K562 (cell line): ENCODE data around the gene CSTF1. TPM values are rescaled to one million over a fixed set of nuclear protein-coding genes. Genes with fewer than 3 reads are reported as not detected.

ENCODE experiments used
- ATAC-seq: fragments of 200-7000 bp; cut with Tn5 transposase; 3 replicates; pipeline ENCODE4 v1.9.1; 2020; ENCODE audit warnings: moderate library complexity
- BruUV-seq: library from RNA; stranded (reverse); fragments of 400-500 nt; replicated peaks from 2 replicates; lab custom pipeline; 2021; lab: Mats Ljungman, UMichigan
- CTCF ChIA-PET: fragments of 300-600 bp; formaldehyde crosslinking; extraction: SDS; loops from one replicate; lab custom pipeline; 2021; ENCODE audit warnings: low intra/inter-chr PET ratio; lab: Yijun Ruan, JAX
- POLR2A ChIA-PET: fragments of 300-600, 350-650 bp; sonication (Branson Sonifier 250); formaldehyde crosslinking; extraction: SDS; loops from one replicate; lab custom pipeline; 2021; ENCODE audit warnings: antibody characterized with exemption, inconsistent platforms; lab: Yijun Ruan, JAX
- DNase-seq, 4 experiments: peaks; one replicate each; pipeline versions ENCODE4 v3.0.0 to v3.0.0-alpha.2; 2011 to 2018; ENCODE audit warnings: low spot score in 3 of 4, mixed read lengths in 3 of 4; ENCODE audit errors: extremely low read depth in 1 of 4
- FAIRE-seq: peaks from 2 replicates; lab custom pipeline; 2011; peaks lifted over from hg19 to GRCh38; lab: Jason Lieb, UNC
- H2AFZ ChIP-seq: 2 replicates; pipeline ENCODE4 v1.6.0; 2011; ENCODE audit warnings: low read depth, low read length, control low read depth, inconsistent platforms
- H3K27ac ChIP-seq: fragments of 200-600 bp; 3 replicates; pipeline ENCODE4 v1.8.0; 2011; ENCODE audit warnings: low read depth, mild to moderate bottlenecking, control low read depth, inconsistent platforms, low read length, moderate library complexity, mixed read lengths; ENCODE audit errors: extremely low read depth
- H3K27me3 ChIP-seq, 2 experiments: fragments of 300-600 bp in 1 of 2; 2 replicates in 1 of 2; 3 replicates in 1 of 2; pipeline versions ENCODE4 v1.6.0 to v1.8.0; 2011; ENCODE audit warnings: inconsistent platforms in 2 of 2, low read length in 2 of 2, mild to moderate bottlenecking in 1 of 2, mixed read lengths in 1 of 2, moderate library complexity in 1 of 2; ENCODE audit not compliant: control insufficient read depth in 2 of 2, insufficient read depth in 2 of 2
- H3K36me3 ChIP-seq: fragments of 300-600 bp; 3 replicates; pipeline ENCODE4 v1.8.0; 2011; ENCODE audit warnings: mild to moderate bottlenecking, low read length, inconsistent platforms; ENCODE audit not compliant: control insufficient read depth, insufficient read depth
- H3K4me1 ChIP-seq, 2 experiments: fragments of 200-600 bp in 1 of 2; replicated peaks in 1 of 2; 2 replicates in 1 of 2; 3 replicates in 1 of 2; pipeline versions ENCODE4 v1.5.1 to v1.8.0; 2011; ENCODE audit warnings: inconsistent platforms in 2 of 2, low read length in 2 of 2, mild to moderate bottlenecking in 1 of 2, mixed read lengths in 1 of 2, moderate library complexity in 1 of 2; ENCODE audit not compliant: control insufficient read depth in 2 of 2, insufficient read depth in 2 of 2
- H3K4me2 ChIP-seq: 2 replicates; pipeline ENCODE4 v1.6.1; 2011; ENCODE audit warnings: low read length, control low read depth, inconsistent platforms, mixed read lengths; ENCODE audit not compliant: insufficient read depth
- H3K4me3 ChIP-seq: fragments of 200-600 bp; sonication (generic), shearing (Covaris generic); 2 replicates; pipeline ENCODE4 v1.5.1; 2016; ENCODE audit warnings: control low read depth, inconsistent platforms
- H3K79me2 ChIP-seq: fragments of 200-600 bp; 3 replicates; pipeline ENCODE4 v1.8.0; 2011; ENCODE audit warnings: low read length, inconsistent platforms; ENCODE audit not compliant: control insufficient read depth, insufficient read depth
- H3K9ac ChIP-seq, 2 experiments: 2 replicates each; pipeline versions ENCODE4 v1.6.0 to v1.6.1; 2011; ENCODE audit warnings: low read depth in 2 of 2, low read length in 2 of 2, control low read depth in 1 of 2, inconsistent platforms in 1 of 2, mild to moderate bottlenecking in 1 of 2, mixed read lengths in 1 of 2; ENCODE audit not compliant: insufficient read depth in 1 of 2
- H3K9me1 ChIP-seq: one replicate; pipeline ENCODE4 v1.6.0; 2011; ENCODE audit warnings: inconsistent platforms, mild to moderate bottlenecking, low read length, moderate library complexity; ENCODE audit not compliant: control insufficient read depth, insufficient read depth
- H3K9me3 ChIP-seq: replicated peaks from 2 replicates; pipeline ENCODE4 v1.5.1; 2011; ENCODE audit warnings: low read depth, low read length, inconsistent platforms; ENCODE audit not compliant: control insufficient read depth, insufficient read depth
- H4K20me1 ChIP-seq: replicated peaks from 2 replicates; pipeline ENCODE4 v1.6.1; 2011; ENCODE audit warnings: low read length, inconsistent platforms, mixed read lengths; ENCODE audit not compliant: control insufficient read depth, insufficient read depth
- BRD9 ChIP-seq: fragments of 450-650 bp; IDR thresholded peaks from 2 replicates; pipeline ENCODE4 v1.6.1; 2018; ENCODE audit warnings: low read depth; ENCODE audit not compliant: partially characterized antibody
- GABPB2 ChIP-seq: fragments of 250-450 bp; sonication (Bioruptor Pico); conservative IDR thresholded peaks from 2 replicates; pipeline ENCODE4 v1.5.1; 2021; ENCODE audit warnings: mild to moderate bottlenecking
- KDM2B ChIP-seq: fragments of 250-450 bp; sonication (Bioruptor Pico); IDR thresholded peaks from 2 replicates; pipeline ENCODE4 v1.8.0; 2021; ENCODE audit warnings: mild to moderate bottlenecking, moderate library complexity
- MBD1 ChIP-seq: fragments of 250-450 bp; sonication (Bioruptor Pico); IDR thresholded peaks from 2 replicates; pipeline ENCODE4 v1.8.0; 2022; ENCODE audit warnings: inconsistent platforms
- NFE2L1 ChIP-seq: fragments of 450-650 bp; IDR thresholded peaks from 2 replicates; pipeline ENCODE4 v1.6.1; 2016; ENCODE audit warnings: missing genetic modification characterization, low read depth, mild to moderate bottlenecking, missing compliant biosample characterization, moderate library complexity, borderline replicate concordance
- RBM22 ChIP-seq: fragments of 200-400 bp; formaldehyde crosslinking; IDR thresholded peaks from 2 replicates; pipeline ENCODE4 v1.6.1; 2018; ENCODE audit warnings: low read length, low read depth; ENCODE audit not compliant: poor library complexity, severe bottlenecking
- RREB1 ChIP-seq: fragments of 250-450 bp; sonication (Bioruptor Pico); IDR thresholded peaks from 2 replicates; pipeline ENCODE4 v1.4.0; 2020
- ZC3H4 ChIP-seq: sonication (generic); formaldehyde crosslinking; IDR thresholded peaks from 2 replicates; pipeline ENCODE4 v1.9.0; 2021; ENCODE audit warnings: missing genetic modification reagents, borderline replicate concordance
- ZNF212 ChIP-seq: fragments of 450-650 bp; formaldehyde crosslinking; IDR thresholded peaks from 2 replicates; pipeline ENCODE4 v1.4.0; 2020; ENCODE audit warnings: mild to moderate bottlenecking
- WGBS: fragments of 100-300 bp; shearing (Covaris generic); methylation state at CpG from one replicate; pipeline ENCODE4 v1.1.6; 2016; ENCODE audit warnings: low coverage, mixed read lengths; ENCODE audit not compliant: insufficient coverage; ENCODE audit errors: missing lambda C conversion rate; 5-methylcytosine and 5-hydroxymethylcytosine counted together
- in situ Hi-C: fragments of 300-500 bp; cut with MboI; formaldehyde crosslinking; loops from 4 replicates; pipeline ENCODE4 v1.15.0; 2018; ENCODE audit warnings: inconsistent platforms, mixed read lengths
- intact Hi-C: fragments of 100-400 bp; cut with micrococcal nuclease; formaldehyde crosslinking; loops from 2 replicates; pipeline ENCODE4 v1.14.2; 2022
- polyA plus RNA-seq, 8 experiments: library from polyadenylated mRNA; depleted of rRNA in 4 of 8; stranded (reverse) in 5 of 8; unstranded in 3 of 8; fragments of >200 nt; fragmentation: Nextera tagmentation in 2 of 8; fragmentation: Illumina TruSeq in 1 of 8; extraction: Ambion mirVana in 2 of 8; extraction: Trizol in 1 of 8; gene quantifications; 2 replicates each; pipeline versions ENCODE4 v1.2.1 to v1.2.3, GENCODE V29; 2011 to 2014; ENCODE audit warnings: inconsistent platforms in 1 of 8, missing spikeins in 1 of 8
- total RNA-seq, 7 experiments: library from RNA; depleted of rRNA in 6 of 7; stranded (reverse); fragments of >200 nt in 6 of 7; fragmentation: Illumina TruSeq in 2 of 7; extraction: Trizol in 2 of 7; gene quantifications; 2 replicates each; pipeline versions ENCODE4 v1.2.1 to v1.2.3, GENCODE V29; 2011 to 2021; ENCODE audit warnings: low replicate concordance in 1 of 7

The CSTF1 gene
- total and polyA plus RNA-seq, 9 of the 15 experiments (the other 6 are each of a cell fraction or from before 2014, with no cell fraction given) = 30.8 to 110 (median 53.4) TPM

GRCh38 chr20:56453352-56453751, 60.9 kb downstream of the CSTF1 start:
- peaks cover 3% of the 10 kb centered on the region for H3K9me1 ChIP-seq
- peaks cover 1 to 3% of the 10 kb centered on the region in 2 experiments; a peak in 4 of 5 replicates for H3K4me1 ChIP-seq
- in situ Hi-C loops (no loop called here), intact Hi-C loops (no loop called here)
- no peaks in the 10 kb centered on the region for H3K27me3 ChIP-seq
- H2AFZ ChIP-seq = no peak overlapping the region
- DNase-seq (no peak), ATAC-seq (no peak), FAIRE-seq (no peak)
- no peaks in the 10 kb centered on the region for H3K9me3 ChIP-seq
- H3K36me3 ChIP-seq = peaks cover 70% of the 10 kb centered on the region
- no peaks in the 10 kb centered on the region for H4K20me1 ChIP-seq
- H3K4me2 ChIP-seq = no peak overlapping the region
- ChIA-PET CTCF (no interaction called here), POLR2A (interaction anchor here (1.1 kb wide), 1 partner anchor 16 kb away, joined by 4 read pairs; no protein-coding TSS in a partner anchor)
- H3K4me3 ChIP-seq = no peak overlapping the region
- WGBS = 89% methylated on average over 5 of the region's 5 CpGs
- H3K27ac ChIP-seq = no peak overlapping the region
- H3K79me2 ChIP-seq = peaks cover 21% of the 10 kb centered on the region
- no peak overlapping the region for H3K9ac ChIP-seq
- no TSS peak for BruUV-seq
- no peak for TF ChIP-seq RREB1 (CRISPR knock-in tag)
- TF ChIP-seq GABPB2 (CRISPR knock-in tag) = no peak
- TF ChIP-seq KDM2B (CRISPR knock-in tag) = no peak
- no peak for TF ChIP-seq BRD9
- no peak for TF ChIP-seq ZC3H4 (CRISPR knock-in tag)
- no peak for TF ChIP-seq RBM22
- no peak for TF ChIP-seq NFE2L1 (tag)
- no peak for TF ChIP-seq ZNF212 (CRISPR knock-in tag)
- TF ChIP-seq MBD1 (CRISPR knock-in tag) = no peak
